Neural crest cell (in vitro differentiated cells): ENCODE measurements around the gene SLC15A1. TPM values are rescaled to one million over a fixed set of nuclear protein-coding genes. Genes with fewer than 3 reads are reported as not detected.

Source experiments
- DNase-seq: peaks from one replicate; pipeline ENCODE4 v3.0.0; 2021; ENCODE audit warnings: low read depth, mixed read lengths, low spot score
- H3K27ac Mint-ChIP-seq: one replicate; pipeline ENCODE4 v1.8.0; 2021; ENCODE audit warnings: mild to moderate bottlenecking, mixed read lengths; ENCODE audit not compliant: unreplicated experiment
- H3K27me3 Mint-ChIP-seq: 2 replicates; pipeline ENCODE4 v1.8.0; 2021; ENCODE audit warnings: low read depth, mild to moderate bottlenecking, mixed read lengths
- H3K36me3 Mint-ChIP-seq: 2 replicates; pipeline ENCODE4 v1.8.0; 2021; ENCODE audit warnings: low read depth, mild to moderate bottlenecking, mixed read lengths
- H3K4me1 Mint-ChIP-seq: 2 replicates; pipeline ENCODE4 v1.8.0; 2021; ENCODE audit warnings: mixed read lengths
- H3K4me3 Mint-ChIP-seq: one replicate; pipeline ENCODE4 v1.8.0; 2021; ENCODE audit warnings: mild to moderate bottlenecking, mixed read lengths
- H3K9me3 Mint-ChIP-seq: 2 replicates; pipeline ENCODE4 v1.8.0; 2021; ENCODE audit warnings: mixed read lengths
- CTCF ChIP-seq: fragments of 200-600 bp; sonication (generic); conservative IDR thresholded peaks from 2 replicates; pipeline ENCODE4 v1.5.0; 2021; ENCODE audit warnings: antibody characterized with exemption, mild to moderate bottlenecking
- total RNA-seq: library from RNA; stranded (reverse); gene quantifications from 2 replicates; pipeline ENCODE4 v1.2.1, GENCODE V29; 2021

Gene SLC15A1
- total RNA-seq, 1 donor from 2014 or later: not detected

GRCh38 chr13:98751861-98752466 is 508 bp downstream of the SLC15A1 start:
- Mint-ChIP-seq H3K36me3 (peaks cover 5% of the 10 kb centered on the region), H3K4me1 (peaks cover 4% of the 10 kb centered on the region), H3K4me3 (no peak overlapping the region), H3K27me3 (peaks cover 74% of the 10 kb centered on the region), H3K27ac (no peak overlapping the region), H3K9me3 (peaks cover 11% of the 10 kb centered on the region)
- no peak for TF ChIP-seq CTCF
- DNase-seq: peak; percentile 8

DNA sequence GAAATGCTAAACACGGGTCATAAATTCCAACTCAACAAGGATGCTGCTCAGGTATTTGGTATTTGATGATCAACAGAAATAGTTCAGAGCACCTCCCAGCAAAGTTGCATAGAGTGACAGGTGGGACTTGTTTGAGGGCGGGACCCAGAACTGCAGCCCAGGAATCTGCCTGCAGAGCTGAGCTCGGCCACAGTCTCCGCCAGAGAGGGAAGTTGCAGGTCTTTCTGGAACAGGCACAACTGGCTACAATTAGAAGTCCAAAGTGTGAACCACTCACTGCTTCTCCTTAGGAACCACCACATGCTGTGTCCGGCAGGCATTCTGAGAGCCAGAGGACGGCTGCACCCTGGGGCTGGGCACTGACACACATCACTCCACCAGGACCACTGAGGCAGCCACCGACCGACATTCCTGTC is 1.1 kb downstream of the SLC15A1 start:
- Mint-ChIP-seq H3K27me3 (peaks cover 71% of the 10 kb centered on the region), H3K4me3 (peak overlapping the region; percentile 21), H3K36me3 (peaks cover 5% of the 10 kb centered on the region), H3K27ac (no peak overlapping the region), H3K4me1 (peaks cover 4% of the 10 kb centered on the region), H3K9me3 (peaks cover 11% of the 10 kb centered on the region)
- no peak for DNase-seq
- no peak for TF ChIP-seq CTCF

DNA sequence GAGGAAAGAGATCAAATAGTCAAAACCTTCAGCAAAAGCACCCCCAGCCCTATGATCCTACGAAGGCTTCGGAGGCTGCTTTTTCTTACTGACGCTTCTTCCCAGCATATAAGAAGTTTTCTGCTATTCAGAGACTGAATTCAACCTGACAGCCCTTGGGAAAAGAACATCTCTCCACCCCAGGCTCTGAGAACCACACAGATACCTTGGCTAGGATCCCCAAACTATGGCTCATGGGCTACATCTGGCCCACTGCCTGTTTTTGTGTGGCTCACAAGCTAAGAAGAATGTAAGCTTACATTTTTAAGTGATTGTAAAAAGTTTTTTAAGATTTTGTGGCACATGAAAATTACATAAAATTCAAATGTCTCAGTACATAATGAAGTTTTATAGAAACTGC is 3.0 kb downstream of the SLC15A1 start:
- no peak overlapping the region for H3K27ac Mint-ChIP-seq
- TF ChIP-seq CTCF: no peak
- H3K4me1 Mint-ChIP-seq: peaks cover 4% of the 10 kb centered on the region
- DNase-seq: no peak
- H3K27me3 Mint-ChIP-seq: peaks cover 57% of the 10 kb centered on the region
- H3K4me3 Mint-ChIP-seq: no peak overlapping the region
- peaks cover 14% of the 10 kb centered on the region for H3K9me3 Mint-ChIP-seq
- peaks cover 5% of the 10 kb centered on the region for H3K36me3 Mint-ChIP-seq

DNA sequence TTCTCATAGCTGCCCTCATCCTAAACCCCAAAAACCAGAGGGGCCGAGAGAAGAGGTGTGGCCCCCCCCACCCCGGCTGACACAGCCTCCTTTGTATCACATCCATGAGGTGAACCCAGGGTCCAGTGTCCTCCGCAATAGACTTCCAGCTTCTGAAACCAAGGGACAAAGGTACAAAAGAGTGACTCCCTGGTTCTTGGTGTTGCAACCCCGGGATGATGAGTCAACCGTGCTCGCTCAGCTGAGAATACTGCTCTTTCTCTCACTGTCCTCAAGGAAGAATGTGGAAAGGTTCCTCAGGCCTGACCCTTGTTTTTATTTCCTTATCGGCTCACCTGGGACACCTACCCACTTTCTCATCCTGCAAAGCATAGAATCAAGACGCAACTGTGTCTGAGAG is 5.5 kb downstream of the SLC15A1 start:
- no peak for TF ChIP-seq CTCF
- Mint-ChIP-seq H3K4me3 (no peak overlapping the region), H3K4me1 (peaks cover 4% of the 10 kb centered on the region), H3K36me3 (no peaks in the 10 kb centered on the region), H3K27ac (peak overlapping the region; percentile 12), H3K9me3 (peaks cover 4% of the 10 kb centered on the region), H3K27me3 (peaks cover 36% of the 10 kb centered on the region)
- no peak for DNase-seq

- H3K4me3 Mint-ChIP-seq: no peak overlapping the region
- H3K4me1 Mint-ChIP-seq: no peaks in the 10 kb centered on the region
- TF ChIP-seq CTCF: no peak
- peaks cover 11% of the 10 kb centered on the region for H3K9me3 Mint-ChIP-seq
- H3K27ac Mint-ChIP-seq: no peak overlapping the region
- H3K27me3 Mint-ChIP-seq: no peaks in the 10 kb centered on the region
- no peak for DNase-seq
- no peaks in the 10 kb centered on the region for H3K36me3 Mint-ChIP-seq
Observed at GRCh38 chr13:98743377-98743776, 9.1 kb downstream of the SLC15A1 start.

- peaks cover under 1% of the 10 kb centered on the region for H3K36me3 Mint-ChIP-seq
- no peaks in the 10 kb centered on the region for H3K4me1 Mint-ChIP-seq
- TF ChIP-seq CTCF: no peak
- H3K9me3 Mint-ChIP-seq: peaks cover 13% of the 10 kb centered on the region
- no peaks in the 10 kb centered on the region for H3K27me3 Mint-ChIP-seq
- H3K27ac Mint-ChIP-seq: no peak overlapping the region
- no peak for DNase-seq
- H3K4me3 Mint-ChIP-seq: no peak overlapping the region
Observed at GRCh38 chr13:98742961-98743360, 9.5 kb downstream of the SLC15A1 start.
